Omental fat pad (tissue), 4 donors: ENCODE results near the gene CAPN2. TPM values are rescaled to one million over a fixed set of nuclear protein-coding genes. Genes with fewer than 3 reads are reported as not detected.
"Not testable (repeated sequence)": the region's sequence is repeated elsewhere in the genome, so short reads cannot be mapped to it uniquely, and the experiment has no call there.

Experiments
- ATAC-seq: fragments of 150-250 bp; one replicate; pipeline ENCODE4 v1.9.1; 2016; ENCODE audit warnings: mild to moderate bottlenecking, moderate library complexity; ENCODE audit not compliant: low FRiP score
- DNase-seq: peaks from one replicate; pipeline ENCODE4 v3.0.0-alpha.2; 2019; ENCODE audit warnings: low spot score
- CTCF ChIP-seq, 3 donors: fragments of 450-650 bp; IDR thresholded peaks; one replicate each; pipeline ENCODE4 v1.5.1; 2016 to 2017; ENCODE audit warnings: antibody characterized with exemption in 3 of 3, mild to moderate bottlenecking in 3 of 3, moderate library complexity in 2 of 3
- total RNA-seq, 4 donors: library from RNA; depleted of rRNA; stranded (reverse); fragments of >200 nt; gene quantifications; one replicate each; pipeline ENCODE4 v1.1.0, GENCODE V29; 2016

CAPN2 gene
- total RNA-seq, 4 donors from 2014 or later = 171 to 314 (median 229) TPM

DNA sequence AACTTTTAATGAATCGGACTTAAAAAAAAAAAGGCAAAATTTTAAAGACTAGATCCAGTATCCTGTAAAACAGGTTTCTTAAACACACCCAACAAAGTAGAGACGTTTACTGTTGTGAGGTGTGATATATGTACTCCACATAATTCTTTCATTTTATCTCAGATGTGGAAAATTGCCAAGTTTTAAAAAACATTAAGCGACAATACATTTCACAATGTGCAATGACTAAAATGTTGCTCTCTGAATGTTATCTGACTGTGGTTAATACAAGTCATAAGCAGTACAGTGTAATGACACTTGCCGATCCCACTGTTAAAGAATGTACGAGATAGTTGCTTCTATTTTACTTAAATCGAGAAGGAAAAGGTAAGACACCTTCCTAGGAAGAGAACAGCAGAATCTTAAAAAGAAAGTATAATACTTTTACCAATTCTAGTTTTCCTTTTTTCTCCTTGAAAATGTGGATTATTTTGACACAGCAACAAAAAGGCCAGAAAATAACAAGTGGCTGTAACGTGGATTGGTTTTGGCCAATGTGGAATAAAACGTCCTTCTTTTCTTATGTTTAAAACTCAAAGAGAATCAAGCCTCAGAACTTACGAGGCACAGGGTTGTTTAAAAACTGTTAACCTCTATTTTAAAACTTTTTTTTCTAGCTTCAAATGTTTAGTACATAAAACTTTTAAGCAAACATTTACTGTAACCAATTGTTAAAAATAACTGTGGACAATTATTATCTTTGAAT, 82.0 kb downstream of the CAPN2 start:
- no peak for TF ChIP-seq CTCF (IDR thresholded peaks at IDR 0.05)
- ATAC-seq = no peak
- no peak for DNase-seq

GRCh38 chr1:223796210-223796609, 83.9 kb downstream of the CAPN2 start:
- ATAC-seq (no peak), DNase-seq (no peak)
- no peak for TF ChIP-seq CTCF (IDR thresholded peaks at IDR 0.05)

GRCh38 chr1:223802032-223802431, 89.7 kb downstream of the CAPN2 start:
- DNase-seq = no peak
- ATAC-seq = no peak
- TF ChIP-seq CTCF (IDR thresholded peaks at IDR 0.05) = no peak

- no peak for ATAC-seq
- no peak for TF ChIP-seq CTCF (IDR thresholded peaks at IDR 0.05)
- DNase-seq = no peak
Measured at GRCh38 chr1:223802602-223803001, 90.3 kb downstream of the CAPN2 start.

GRCh38 chr1:223803211-223803610, 90.9 kb downstream of the CAPN2 start:
- no peak for TF ChIP-seq CTCF (IDR thresholded peaks at IDR 0.05)
- DNase-seq (no peak), ATAC-seq (no peak)

DNA sequence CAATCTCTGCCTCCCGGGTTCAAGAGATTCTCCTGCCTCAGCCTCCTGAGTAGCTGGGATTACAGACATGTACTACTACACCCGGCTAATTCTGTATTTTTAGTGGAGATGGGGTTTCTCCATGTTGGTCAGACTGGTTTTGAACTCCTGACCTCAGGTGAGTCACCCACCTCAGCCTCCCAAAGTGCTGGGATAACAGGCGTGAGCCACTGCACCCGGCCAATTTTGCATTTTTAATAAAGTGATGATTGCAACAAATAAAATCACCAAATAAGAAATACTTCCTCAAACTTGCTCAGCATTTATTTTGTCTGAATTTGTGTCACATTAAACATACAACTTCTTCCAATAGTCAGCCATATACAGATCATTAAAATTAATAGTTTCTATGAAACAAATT, 97.6 kb downstream of the CAPN2 start:
- not testable (repeated sequence) for ATAC-seq, DNase-seq

DNA sequence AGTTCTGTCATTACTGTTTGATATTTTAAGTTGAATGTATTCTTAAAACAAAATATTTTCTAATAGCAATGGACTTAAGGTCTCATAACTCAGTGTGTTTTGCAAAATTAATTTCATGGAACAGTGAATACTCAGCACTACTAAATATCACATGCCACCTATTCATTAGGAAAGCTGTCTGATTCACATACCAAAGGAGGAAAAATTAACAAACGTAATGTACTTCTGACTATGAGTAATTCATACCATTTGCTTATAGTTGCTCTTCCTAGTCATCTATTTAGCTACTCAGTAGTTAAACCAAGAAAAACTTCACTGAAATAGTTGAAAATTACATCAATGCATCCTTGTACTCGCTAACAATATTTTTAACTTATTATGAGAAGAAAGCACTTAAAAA, 98.2 kb downstream of the CAPN2 start:
- ATAC-seq = no peak
- TF ChIP-seq CTCF (IDR thresholded peaks at IDR 0.05) = no peak

More for the DNA sequence above, 98.2 kb downstream of the CAPN2 start:
- DNase-seq = no peak
